HepG2 (cell line): ENCODE measurements around the gene BGN. TPM values are rescaled to one million over a fixed set of nuclear protein-coding genes. Genes with fewer than 3 reads are reported as not detected.

Experiments
- ATAC-seq: fragments of 200-7000 bp; cut with Tn5 transposase; 3 replicates; pipeline ENCODE4 v1.9.1; 2020; ENCODE audit warnings: mild to moderate bottlenecking, moderate library complexity
- BruUV-seq: library from RNA; stranded (reverse); fragments of 400-500 nt; replicated peaks from 2 replicates; lab custom pipeline; 2021; lab: Mats Ljungman, UMichigan
- CTCF ChIA-PET: fragments of 300-600 bp; formaldehyde crosslinking; extraction: SDS; loops from one replicate; lab custom pipeline; 2021; ENCODE audit warnings: low total read pairs, inconsistent platforms, low intra/inter-chr PET ratio; lab: Yijun Ruan, JAX
- POLR2A ChIA-PET: fragments of 350-600 bp; sonication (Branson Sonifier 250); formaldehyde crosslinking; loops from one replicate; lab custom pipeline; 2020; ENCODE audit warnings: antibody characterized with exemption, inconsistent platforms; lab: Yijun Ruan, JAX
- DNase-seq: peaks from one replicate; pipeline ENCODE4 v3.0.0-alpha.2; 2015; ENCODE audit warnings: low spot score
- FAIRE-seq: peaks from 3 replicates; lab custom pipeline; 2011; peaks lifted over from hg19 to GRCh38; lab: Jason Lieb, UNC
- H2AFZ ChIP-seq: one replicate; pipeline ENCODE4 v1.6.1; 2011; ENCODE audit warnings: low read length, inconsistent platforms
- H3K27ac ChIP-seq: fragments of 300-600 bp; 3 replicates; pipeline ENCODE4 v1.8.0; 2011; ENCODE audit warnings: mixed run types, mild to moderate bottlenecking, mixed read lengths, low read length, inconsistent platforms; ENCODE audit not compliant: insufficient read depth; ENCODE audit errors: extremely low read length
- H3K27me3 ChIP-seq, 2 experiments: fragments of 200-600 bp in 1 of 2; 2 replicates in 1 of 2; 3 replicates in 1 of 2; pipeline versions ENCODE4 v1.6.0 to v1.8.0; 2011; ENCODE audit warnings: low read length in 2 of 2, mild to moderate bottlenecking in 2 of 2, moderate library complexity in 2 of 2, inconsistent platforms in 1 of 2; ENCODE audit not compliant: insufficient read depth in 2 of 2, control insufficient read depth in 1 of 2
- H3K36me3 ChIP-seq, 2 experiments: fragments of 200-600 bp in 1 of 2; replicated peaks in 1 of 2; 2 replicates in 1 of 2; 3 replicates in 1 of 2; pipeline versions ENCODE4 v1.5.1 to v1.8.0; 2011; ENCODE audit warnings: low read length in 2 of 2, inconsistent platforms in 1 of 2; ENCODE audit not compliant: insufficient read depth in 2 of 2, control insufficient read depth in 1 of 2
- H3K4me1 ChIP-seq: 2 replicates; pipeline ENCODE4 v1.5.1; 2012; ENCODE audit warnings: low read length, inconsistent platforms; ENCODE audit not compliant: insufficient read depth
- H3K4me2 ChIP-seq: 2 replicates; pipeline ENCODE4 v1.6.0; 2011; ENCODE audit warnings: low read depth, low read length, inconsistent platforms
- H3K4me3 ChIP-seq, 3 experiments: fragments of 200-600 bp in 1 of 3; sonication (generic), shearing (Covaris generic) in 1 of 3; replicated peaks in 1 of 3; 2 replicates each; pipeline ENCODE4 v1.5.1; 2011 to 2016; ENCODE audit warnings: low read length in 3 of 3, inconsistent platforms in 2 of 3, low read depth in 2 of 3, mild to moderate bottlenecking in 2 of 3, control low read depth in 1 of 3, mixed read lengths in 1 of 3; ENCODE audit not compliant: insufficient read depth in 1 of 3
- H3K79me2 ChIP-seq: one replicate; pipeline ENCODE4 v1.6.1; 2011; ENCODE audit warnings: low read length, inconsistent platforms; ENCODE audit not compliant: insufficient read depth
- H3K9ac ChIP-seq: 2 replicates; pipeline ENCODE4 v1.6.0; 2011; ENCODE audit warnings: mild to moderate bottlenecking, low read depth, low read length, inconsistent platforms; ENCODE audit not compliant: insufficient read depth
- H3K9me3 ChIP-seq: 2 replicates; pipeline ENCODE4 v1.5.1; 2012; ENCODE audit warnings: mild to moderate bottlenecking, low read length
- H4K20me1 ChIP-seq: 2 replicates; pipeline ENCODE4 v1.6.0; 2011; ENCODE audit warnings: inconsistent platforms, mild to moderate bottlenecking, low read length, moderate library complexity; ENCODE audit not compliant: insufficient read depth
- CEBPB ChIP-seq: IDR thresholded peaks from 2 replicates; pipeline ENCODE4 v1.6.1; 2011; ENCODE audit warnings: low read depth, low read length, improper control_type of control experiment, borderline replicate concordance
- CTCF ChIP-seq: sonication (generic); formaldehyde crosslinking; IDR thresholded peaks from 2 replicates; pipeline ENCODE4 v1.5.0; 2020; ENCODE audit warnings: mild to moderate bottlenecking, missing genetic modification reagents, moderate library complexity
- GATAD2A ChIP-seq: IDR thresholded peaks from 2 replicates; pipeline ENCODE4 v1.6.1; 2016
- RAD21 ChIP-seq: fragments of 450-650 bp; formaldehyde crosslinking; IDR thresholded peaks from 2 replicates; pipeline ENCODE4 v1.5.0; 2020; ENCODE audit warnings: mild to moderate bottlenecking
- SMC3 ChIP-seq: IDR thresholded peaks from 2 replicates; pipeline ENCODE4 v1.6.1; 2011; ENCODE audit warnings: low read length, improper control_type of control experiment
- STAG1 ChIP-seq: sonication (generic); formaldehyde crosslinking; IDR thresholded peaks from 2 replicates; pipeline ENCODE4 v1.4.0; 2020; ENCODE audit warnings: missing genetic modification reagents
- TGIF2 ChIP-seq: IDR thresholded peaks from 2 replicates; pipeline ENCODE4 v1.6.1; 2016; ENCODE audit warnings: control low read depth, missing compliant biosample characterization
- ZNF362 ChIP-seq: sonication (generic); formaldehyde crosslinking; IDR thresholded peaks from 2 replicates; pipeline ENCODE4 v1.4.0; 2020; ENCODE audit warnings: missing genetic modification reagents, mild to moderate bottlenecking, borderline replicate concordance
- ZNF703 ChIP-seq: sonication (generic); formaldehyde crosslinking; IDR thresholded peaks from 2 replicates; pipeline ENCODE4 v1.5.1; 2020; ENCODE audit warnings: missing genetic modification reagents, mild to moderate bottlenecking, moderate library complexity, borderline replicate concordance
- ZSCAN25 ChIP-seq: sonication (generic); formaldehyde crosslinking; IDR thresholded peaks from 2 replicates; pipeline ENCODE4 v1.8.0; 2022; ENCODE audit warnings: mild to moderate bottlenecking, missing genetic modification reagents
- WGBS: methylation state at CpG from one replicate; pipeline ENCODE4 v1.1.6; 2017; ENCODE audit warnings: low lambda C conversion rate; 5-methylcytosine and 5-hydroxymethylcytosine counted together
- in situ Hi-C: cut with HindIII; loops from 2 replicates; pipeline ENCODE4 v1.10.0; 2017; ENCODE audit warnings: low pct_unique_long_range_greater_than_20kb; ENCODE audit not compliant: extremely low pct_ligation_motif_present
- intact Hi-C: fragments of 100-400 bp; cut with micrococcal nuclease; formaldehyde crosslinking; loops from one replicate; pipeline ENCODE4 v1.10.0; 2022; ENCODE audit not compliant: unreplicated experiment
- polyA plus RNA-seq, 8 experiments: library from polyadenylated mRNA; depleted of rRNA in 3 of 8; stranded (reverse) in 7 of 8; unstranded in 1 of 8; fragments of >200 nt; fragmentation: Illumina TruSeq in 4 of 8; extraction: Trizol in 4 of 8; gene quantifications; 2 replicates each; pipeline versions ENCODE4 v1.2.1 to v1.2.3, GENCODE V29; 2011 to 2016; ENCODE audit warnings: low read depth in 4 of 8, missing spikeins in 1 of 8, mixed read lengths in 1 of 8; ENCODE audit not compliant: insufficient read depth in 1 of 8
- total RNA-seq, 5 experiments: library from RNA; depleted of rRNA; stranded (reverse); fragments of >200 nt; fragmentation: Illumina TruSeq; extraction: Trizol; gene quantifications; 2 replicates each; pipeline ENCODE4 v1.2.3, GENCODE V29; 2016; ENCODE audit warnings: low read depth in 1 of 5
- TF ChIP-seq, protein P1 (sequence below): sonication (generic); formaldehyde crosslinking; IDR thresholded peaks from 2 replicates; pipeline ENCODE4 v1.4.0; 2020; ENCODE audit warnings: missing genetic modification reagents, mild to moderate bottlenecking, borderline replicate concordance

BGN gene
- total and polyA plus RNA-seq, 2 of the 13 experiments (the other 11 are each of a cell fraction or from before 2014, with no cell fraction given): 0.18 to 0.63 TPM

GRCh38 chrX:153551135-153551534, 56.4 kb downstream of the BGN start:
- ATAC-seq: no peak
- Histone ChIP-seq H4K20me1 (no peaks in the 10 kb centered on the region), H3K4me1 (peaks cover 5% of the 10 kb centered on the region; the same call in 1 of the 2 replicates), H3K79me2 (no peaks in the 10 kb centered on the region), H3K9me3 (no peaks in the 10 kb centered on the region), H3K4me3 (no peak overlapping the region), H3K36me3 (no peaks in the 10 kb centered on the region), H2AFZ (no peak overlapping the region), H3K27me3 (peaks cover 6 to 41% of the 10 kb centered on the region in 2 experiments; a peak in 3 of 5 replicates), H3K9ac (no peak overlapping the region), H3K4me2 (no peak overlapping the region), H3K27ac (no peak overlapping the region)
- no peak for FAIRE-seq
- in situ Hi-C loops (no loop called here), intact Hi-C loops (no loop called here)
- WGBS: 0% methylated on average over 4 of the region's 5 CpGs
- DNase-seq: no peak
- no TSS peak for BruUV-seq
- ChIA-PET CTCF (no interaction called here), POLR2A (no interaction called here)
- TF ChIP-seq CEBPB: peak; percentile 42; the same call in 1 of the 2 replicates
- no peak for TF ChIP-seq GATAD2A (CRISPR knock-in tag)

DNA sequence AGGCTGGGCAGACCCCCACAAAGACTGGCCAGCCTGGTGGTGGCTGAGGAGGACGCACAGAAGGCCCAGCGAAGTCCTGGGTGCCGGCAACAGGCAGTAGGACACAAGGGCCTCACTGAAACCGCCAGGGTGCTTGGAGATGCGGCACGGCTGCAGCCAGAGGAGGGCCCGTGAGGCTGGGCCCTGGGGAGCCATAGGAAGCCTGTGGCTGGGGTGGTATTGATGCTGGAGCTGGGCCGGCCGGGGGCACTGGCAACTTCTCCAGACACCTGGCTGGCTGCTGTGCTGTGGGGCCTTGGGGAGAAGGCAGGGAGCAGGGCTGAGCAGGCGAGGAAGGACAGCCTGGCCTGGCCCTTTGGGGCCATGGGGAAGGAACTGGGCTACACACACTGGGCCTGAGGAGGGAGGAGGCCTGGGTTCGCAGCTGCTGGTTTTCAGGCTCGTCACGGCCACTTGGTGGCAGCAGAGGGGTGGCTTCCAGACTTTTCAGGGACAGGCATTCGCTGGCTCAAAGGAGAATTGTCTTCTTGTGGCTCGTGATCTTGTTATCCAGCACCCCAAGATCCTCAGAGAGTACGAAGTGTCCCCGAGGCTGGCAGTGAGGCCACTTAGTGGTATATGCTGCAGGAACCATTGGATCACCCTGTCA, 59.9 kb downstream of the BGN start:
- no peaks in the 10 kb centered on the region for H4K20me1 ChIP-seq
- no CpG with 5 or more reads among the region's 17 CpGs for WGBS
- DNase-seq: peak; percentile 27
- no peak overlapping the region for H3K27ac ChIP-seq
- H3K4me1 ChIP-seq: peaks cover 5% of the 10 kb centered on the region; the same call in 1 of the 2 replicates
- peak; percentile 82 for ATAC-seq
- in situ Hi-C loops: loop anchor here (5.0 kb wide), 1 partner anchor 113 kb away; no protein-coding TSS in a partner anchor
- H3K9ac ChIP-seq: no peak overlapping the region
- H3K4me2 ChIP-seq: no peak overlapping the region
- peaks cover 0 to 47% of the 10 kb centered on the region in 2 experiments; a peak in 3 of 5 replicates for H3K27me3 ChIP-seq
- no peaks in the 10 kb centered on the region for H3K9me3 ChIP-seq
- ChIA-PET POLR2A (no interaction called here), CTCF (interaction anchor here (0.8 to 1.9 kb wide), 3 partner anchors 97 to 114 kb away, joined by 3 to 35 read pairs (median 10); no protein-coding TSS in a partner anchor)
- no peak overlapping the region for H2AFZ ChIP-seq
- TF ChIP-seq CTCF (CRISPR knock-in tag) (peak; percentile 81), STAG1 (CRISPR knock-in tag) (peak; percentile 83), ZSCAN25 (CRISPR knock-in tag) (no peak), TGIF2 (CRISPR knock-in tag) (no peak), RAD21 (CRISPR knock-in tag) (peak; percentile 48; the same call in 1 of the 2 replicates), ZNF362 (CRISPR knock-in tag) (no peak), ZNF703 (CRISPR knock-in tag) (no peak), SMC3 (peak; percentile 42)
- TF ChIP-seq, protein P1, sequence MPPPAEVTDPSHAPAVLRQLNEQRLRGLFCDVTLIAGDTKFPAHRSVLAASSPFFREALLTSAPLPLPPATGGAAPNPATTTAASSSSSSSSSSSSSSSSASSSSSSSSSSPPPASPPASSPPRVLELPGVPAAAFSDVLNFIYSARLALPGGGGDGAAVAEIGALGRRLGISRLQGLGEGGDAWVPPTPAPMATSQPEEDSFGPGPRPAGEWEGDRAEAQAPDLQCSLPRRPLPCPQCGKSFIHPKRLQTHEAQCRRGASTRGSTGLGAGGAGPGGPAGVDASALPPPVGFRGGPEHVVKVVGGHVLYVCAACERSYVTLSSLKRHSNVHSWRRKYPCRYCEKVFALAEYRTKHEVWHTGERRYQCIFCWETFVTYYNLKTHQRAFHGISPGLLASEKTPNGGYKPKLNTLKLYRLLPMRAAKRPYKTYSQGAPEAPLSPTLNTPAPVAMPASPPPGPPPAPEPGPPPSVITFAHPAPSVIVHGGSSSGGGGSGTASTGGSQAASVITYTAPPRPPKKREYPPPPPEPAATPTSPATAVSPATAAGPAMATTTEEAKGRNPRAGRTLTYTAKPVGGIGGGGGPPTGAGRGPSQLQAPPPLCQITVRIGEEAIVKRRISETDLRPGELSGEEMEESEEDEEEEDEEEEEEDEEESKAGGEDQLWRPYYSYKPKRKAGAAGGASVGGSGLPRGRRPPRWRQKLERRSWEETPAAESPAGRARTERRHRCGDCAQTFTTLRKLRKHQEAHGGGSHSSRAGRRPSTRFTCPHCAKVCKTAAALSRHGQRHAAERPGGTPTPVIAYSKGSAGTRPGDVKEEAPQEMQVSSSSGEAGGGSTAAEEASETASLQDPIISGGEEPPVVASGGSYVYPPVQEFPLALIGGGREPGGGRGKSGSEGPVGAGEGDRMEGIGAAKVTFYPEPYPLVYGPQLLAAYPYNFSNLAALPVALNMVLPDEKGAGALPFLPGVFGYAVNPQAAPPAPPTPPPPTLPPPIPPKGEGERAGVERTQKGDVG: no peak
- TF ChIP-seq, all 625 proteins: peak for 4
- intact Hi-C loops: loop anchor here (2.0 kb wide), 1 partner anchor 114 kb away; no protein-coding TSS in a partner anchor
- Histone ChIP-seq H3K4me3 (no peak overlapping the region), H3K79me2 (no peaks in the 10 kb centered on the region), H3K36me3 (no peaks in the 10 kb centered on the region)
- BruUV-seq: no TSS peak
- FAIRE-seq: peak; percentile 85
